HG02763 (cell line): ENCODE measurements around the gene KCNK3.
"Not testable (repeated sequence)": the region's sequence is repeated elsewhere in the genome, so short reads cannot be mapped to it uniquely, and the experiment has no call there.

Experiments used
- ATAC-seq: cut with Tn5 transposase; IDR thresholded peaks from one replicate; pipeline ENCODE4 v1.9.1; 2021; ENCODE audit warnings: mild to moderate bottlenecking, moderate library complexity; ENCODE audit not compliant: unreplicated experiment

KCNK3 gene

DNA sequence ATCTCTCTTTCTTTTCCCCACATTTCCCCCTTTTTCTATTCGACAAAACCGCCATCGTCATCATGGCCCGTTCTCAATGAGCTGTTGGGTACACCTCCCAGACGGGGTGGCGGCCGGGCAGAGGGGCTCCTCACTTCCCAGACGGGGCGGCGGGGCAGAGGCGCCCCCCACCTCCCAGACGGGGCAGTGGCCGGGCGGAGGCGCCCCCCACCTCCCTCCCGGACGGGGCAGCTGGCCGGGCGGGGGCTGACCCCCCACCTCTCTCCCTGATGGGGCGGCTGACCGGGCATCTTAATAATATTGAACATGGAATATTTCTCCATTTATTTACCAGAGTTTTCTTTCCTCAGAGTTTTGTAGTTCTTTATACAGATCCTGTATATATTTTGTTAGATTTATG is 27.2 kb upstream of the KCNK3 start:
- ATAC-seq: not testable (repeated sequence)

DNA sequence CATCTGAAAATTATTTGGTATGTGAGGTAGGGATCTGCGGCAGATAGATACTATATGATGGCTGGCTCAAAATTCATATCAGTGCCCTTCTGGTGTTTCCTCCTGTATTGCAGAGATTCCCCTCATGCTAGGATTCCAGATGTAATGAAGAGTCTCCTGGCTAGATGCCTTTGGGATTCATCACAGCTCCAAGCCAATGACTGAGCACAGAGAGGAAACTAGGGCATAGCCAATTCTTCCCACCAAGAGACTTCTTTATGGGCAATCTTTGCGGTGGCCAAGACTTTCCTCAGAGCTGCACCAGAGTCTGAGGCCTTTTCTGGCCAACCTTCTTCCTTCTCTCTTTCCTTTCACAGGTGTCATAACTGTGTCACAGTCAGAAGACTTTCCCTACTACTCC is 25.9 kb upstream of the KCNK3 start:
- ATAC-seq: no peak

DNA sequence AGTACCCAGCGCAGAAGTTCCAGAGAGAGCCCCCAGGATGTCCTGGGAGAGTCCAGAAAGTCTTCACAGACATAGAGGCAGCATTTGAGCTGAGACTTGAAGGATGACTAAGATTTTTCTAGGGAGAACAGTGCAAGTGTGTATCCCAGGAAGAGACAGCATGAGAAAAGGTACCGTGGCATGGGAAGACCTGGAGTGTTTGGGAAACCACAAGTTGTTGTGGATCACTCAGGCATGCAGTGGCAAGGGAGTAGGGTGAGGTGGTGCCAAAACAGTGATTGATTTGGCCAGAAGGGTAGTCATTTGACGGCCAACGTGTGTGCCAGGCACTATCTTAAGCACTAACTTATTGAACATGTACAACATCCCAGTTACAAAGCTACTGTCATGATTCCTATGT is 24.5 kb upstream of the KCNK3 start:
- ATAC-seq: no peak

DNA sequence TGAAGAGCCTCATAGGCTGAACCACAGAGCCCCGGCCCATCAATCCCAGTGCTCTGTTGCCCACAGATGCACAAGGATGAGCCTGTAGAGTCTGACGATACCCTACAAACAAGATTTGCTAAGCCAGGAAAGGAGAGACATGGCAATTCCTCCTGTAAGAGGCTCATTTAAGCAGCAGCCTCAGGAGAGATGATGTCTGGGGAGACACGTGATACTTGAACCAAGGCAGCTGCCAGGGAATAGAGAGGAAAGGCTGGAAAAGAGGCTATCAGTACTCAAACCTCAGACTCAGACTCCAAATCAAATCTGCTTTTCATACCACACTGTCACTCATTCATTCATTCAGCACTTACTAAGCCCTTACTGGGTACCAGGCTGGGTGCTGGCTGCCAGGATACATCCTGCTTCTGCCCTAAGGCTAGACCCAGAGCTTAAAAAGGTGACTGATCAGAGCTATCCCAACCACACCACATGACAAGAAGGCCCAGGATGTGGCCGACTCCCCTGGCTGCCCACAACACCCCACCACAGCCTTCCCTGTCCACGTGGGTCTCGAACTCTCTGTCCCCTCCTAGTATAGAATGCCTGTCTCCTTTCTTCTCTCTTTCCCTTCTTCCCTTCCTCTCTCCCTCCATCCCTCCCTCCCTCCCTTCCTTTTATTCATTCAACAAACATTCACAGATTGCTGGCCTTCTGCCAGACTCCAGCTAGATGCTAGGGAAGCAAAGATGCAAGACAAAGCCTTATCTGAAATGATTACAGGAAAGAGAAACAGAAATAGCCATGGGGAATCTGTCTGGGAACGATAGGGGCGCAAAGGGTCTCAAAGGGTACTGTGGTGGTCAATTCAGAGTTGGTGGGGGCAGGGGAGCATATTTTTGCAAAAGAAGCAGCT is 23.4 kb upstream of the KCNK3 start:
- ATAC-seq: no peak

DNA sequence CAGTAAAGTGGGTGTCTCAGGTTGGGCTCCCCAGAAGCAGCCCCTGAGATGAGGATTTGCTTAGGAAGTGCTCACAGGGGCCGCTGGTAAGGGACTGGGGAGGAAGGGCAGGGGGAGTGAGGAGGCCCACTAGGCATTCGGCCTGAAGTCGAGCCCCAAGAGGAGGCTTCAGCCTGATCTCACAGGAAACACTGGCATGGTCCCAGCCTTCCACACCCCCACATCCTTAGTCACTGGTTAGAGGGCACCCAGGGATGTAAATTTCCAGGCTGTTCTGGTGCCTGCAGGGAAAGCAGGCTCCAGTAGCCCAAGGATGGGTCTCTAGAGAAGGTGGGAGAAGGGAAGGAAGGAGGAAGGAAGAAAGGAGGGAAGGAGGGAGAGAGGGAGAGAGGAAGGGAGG is 22.4 kb upstream of the KCNK3 start:
- no peak for ATAC-seq

DNA sequence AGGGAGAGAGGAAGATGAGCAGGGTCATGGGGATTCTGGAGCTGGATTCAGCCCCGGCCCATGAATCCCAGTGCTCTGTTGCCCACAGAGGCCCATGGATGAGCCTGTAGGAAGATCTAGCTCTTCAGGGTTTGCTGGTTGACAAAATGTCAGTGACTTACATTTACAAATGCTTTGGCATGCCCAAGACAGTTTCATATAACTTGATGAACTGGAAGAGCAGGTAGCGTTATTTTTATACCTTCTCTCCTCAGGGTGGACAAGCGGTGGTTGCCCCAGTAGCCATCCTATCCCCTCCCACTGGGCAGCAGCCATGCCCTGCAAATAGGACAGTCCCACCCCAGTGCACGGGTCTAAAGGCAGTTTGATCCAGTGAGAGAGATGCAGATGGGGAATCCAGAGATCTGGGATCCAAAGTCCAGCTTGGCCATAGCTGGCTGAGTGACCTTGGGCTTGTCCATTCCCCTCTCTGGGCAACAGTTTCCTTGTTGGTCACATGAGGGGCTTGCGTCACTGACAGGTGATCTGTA is 21.5 kb upstream of the KCNK3 start:
- ATAC-seq: no peak

DNA sequence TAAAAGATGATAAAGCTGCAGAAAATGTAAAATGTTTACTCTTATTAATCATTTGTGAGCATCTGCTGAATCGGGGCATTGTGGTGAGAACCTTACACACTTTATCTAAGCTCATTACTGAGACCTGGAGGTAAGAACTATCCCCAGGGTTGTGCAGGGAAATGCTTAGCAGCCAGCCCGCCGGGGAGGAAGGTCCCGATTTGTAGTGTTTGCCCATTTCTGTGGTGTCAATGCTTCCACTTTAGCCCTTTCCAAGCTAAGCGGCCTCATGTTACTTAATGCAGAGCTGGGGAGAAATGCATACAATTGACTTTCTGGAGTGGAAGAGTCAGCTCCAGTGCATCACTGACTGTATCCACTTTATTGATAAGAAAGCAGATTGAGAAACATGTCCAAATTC is 20.8 kb upstream of the KCNK3 start:
- ATAC-seq: no peak

DNA sequence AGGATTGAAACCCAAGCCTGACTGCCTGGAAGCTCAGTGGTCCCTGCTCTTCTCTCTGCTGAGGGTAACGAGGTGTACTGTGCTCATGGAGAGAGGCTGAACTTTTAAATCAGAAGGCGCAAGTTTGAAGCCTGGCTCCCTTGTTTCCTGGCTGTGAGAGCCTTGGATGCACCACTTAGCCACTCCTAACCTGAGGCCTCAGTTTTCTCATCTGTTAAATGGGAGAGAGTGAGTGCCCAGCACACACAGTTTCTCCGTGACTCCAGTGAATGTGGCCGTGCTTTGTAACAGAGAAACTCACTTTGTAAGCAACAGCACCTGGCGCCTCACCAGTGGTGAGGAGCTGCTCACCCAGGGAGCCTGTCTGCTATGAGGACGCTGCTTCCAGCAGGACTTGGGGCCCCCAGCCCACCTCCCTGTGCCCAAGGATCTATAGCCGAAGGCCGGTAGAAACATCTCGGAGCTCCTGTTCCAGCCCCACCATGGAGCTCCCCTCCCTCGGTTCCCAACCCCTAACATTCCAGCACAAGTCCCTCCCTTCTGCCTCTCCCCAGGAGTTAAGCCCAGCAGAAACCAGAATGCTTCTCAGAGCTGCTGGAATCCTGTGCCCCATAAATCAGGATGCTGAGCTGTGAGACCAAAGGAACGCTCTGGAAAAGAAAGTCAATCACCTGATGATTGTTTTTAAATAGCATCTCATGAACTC is 20.3 kb upstream of the KCNK3 start:
- ATAC-seq: no peak

DNA sequence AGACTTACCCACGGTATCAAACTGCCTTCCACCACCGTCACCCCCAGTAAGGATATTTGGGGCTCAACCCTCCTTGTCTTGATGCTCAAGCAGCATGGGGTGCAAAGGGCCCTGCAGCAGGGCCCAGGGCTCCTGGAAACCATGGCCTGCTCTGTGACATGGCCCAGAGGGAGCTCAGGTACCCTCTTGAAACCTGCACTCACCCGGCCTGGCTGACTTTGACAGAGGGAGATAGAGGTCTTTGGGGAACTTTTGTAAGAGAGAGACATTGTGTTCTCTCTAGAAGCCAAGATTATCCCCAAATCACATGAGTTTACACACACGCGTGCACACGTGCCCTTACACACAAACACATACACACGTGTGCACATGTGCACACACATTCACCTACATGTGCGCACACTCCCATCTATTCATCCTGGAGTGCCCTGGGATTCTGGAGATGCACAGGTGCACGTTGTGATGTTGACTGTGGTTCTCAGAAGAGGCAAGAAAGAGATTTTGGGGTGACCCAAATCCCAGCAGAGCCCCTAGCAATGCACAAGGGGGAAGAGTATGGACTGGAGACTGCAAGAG is 19.6 kb upstream of the KCNK3 start:
- ATAC-seq: no peak

DNA sequence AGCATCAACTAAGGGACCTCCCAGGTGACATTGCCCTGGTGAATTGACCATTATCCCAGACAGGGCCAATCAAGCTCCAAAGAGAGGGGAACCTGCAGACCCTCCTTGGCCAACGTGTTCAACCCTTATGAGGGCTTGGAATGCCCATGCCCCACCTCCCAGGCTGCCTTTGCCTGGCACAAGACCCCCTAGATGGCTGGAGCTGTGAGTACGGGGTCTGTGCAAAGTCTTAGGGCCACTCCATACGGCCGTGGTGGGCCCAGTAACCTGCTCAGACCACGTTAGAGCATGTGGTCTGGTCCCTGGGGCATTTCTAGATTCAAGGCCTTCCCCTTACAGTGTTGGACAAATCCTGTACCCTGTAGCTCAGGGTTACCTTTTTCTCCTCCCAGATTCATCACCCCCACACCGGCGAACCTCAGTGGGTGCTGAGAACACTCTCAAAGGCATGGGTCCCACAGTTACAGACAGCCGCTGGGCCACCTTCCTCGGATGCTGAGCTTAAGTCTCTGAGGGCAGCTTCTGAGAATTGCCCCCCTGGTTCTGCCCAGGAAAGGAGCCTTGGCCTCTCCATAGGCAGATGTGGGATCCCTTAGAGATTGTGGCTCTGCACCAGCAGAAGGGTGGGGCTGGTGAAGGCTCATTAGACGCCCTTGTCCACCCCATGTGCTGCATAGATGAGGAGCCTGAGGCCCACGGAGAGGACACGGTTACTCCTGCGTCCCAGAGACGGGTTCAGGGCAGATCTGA is 18.3 kb upstream of the KCNK3 start:
- ATAC-seq: no peak

DNA sequence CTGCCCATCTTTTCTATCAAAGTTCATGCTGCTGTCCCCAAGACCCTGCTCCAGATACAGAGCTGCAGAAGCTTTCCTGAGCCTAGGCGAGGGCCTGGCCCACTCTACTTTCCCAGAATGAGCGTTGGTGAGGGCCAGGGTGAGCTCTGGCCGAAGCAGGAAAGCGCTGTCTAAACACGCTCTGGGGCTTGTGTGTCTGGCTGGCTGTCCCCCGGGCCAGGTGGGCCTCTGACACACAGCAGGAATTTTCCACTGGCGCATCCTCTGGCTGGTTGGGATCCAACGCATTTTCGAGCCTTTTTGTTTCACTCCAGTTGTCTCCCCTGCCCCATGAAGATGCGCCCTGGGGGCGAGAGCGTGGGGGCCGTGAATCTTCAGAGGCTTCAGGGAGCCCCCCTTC is 17.8 kb upstream of the KCNK3 start:
- no peak for ATAC-seq

DNA sequence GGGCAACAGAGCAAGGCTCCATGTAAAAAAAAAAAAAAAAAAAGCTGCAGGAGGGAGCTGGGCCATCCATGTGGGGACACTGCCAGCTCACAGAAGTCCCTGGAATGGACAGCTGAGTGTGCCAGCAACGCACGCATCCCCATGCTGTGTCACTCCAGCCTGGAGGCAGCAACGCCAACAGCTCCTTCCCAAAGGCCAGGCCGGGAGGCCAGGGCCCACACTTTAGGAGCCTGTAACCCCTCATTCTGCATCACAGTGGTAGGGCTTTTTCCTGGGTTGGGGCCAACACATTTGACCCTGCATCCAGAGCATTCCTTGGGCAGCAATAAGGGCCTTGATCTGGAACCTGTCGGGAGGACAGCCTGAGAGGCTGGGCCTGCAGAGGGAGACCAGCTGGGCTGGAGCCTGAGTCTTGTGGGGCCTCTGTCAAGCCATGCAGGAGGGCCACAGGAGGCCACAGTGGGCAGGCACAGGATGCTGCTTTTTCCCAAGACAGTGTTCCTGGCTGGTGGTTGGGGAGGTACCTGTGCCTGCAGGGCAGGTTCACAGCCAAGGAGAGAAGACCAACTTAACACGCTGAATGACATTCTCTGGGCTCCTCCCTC is 16.8 kb upstream of the KCNK3 start:
- no peak for ATAC-seq

DNA sequence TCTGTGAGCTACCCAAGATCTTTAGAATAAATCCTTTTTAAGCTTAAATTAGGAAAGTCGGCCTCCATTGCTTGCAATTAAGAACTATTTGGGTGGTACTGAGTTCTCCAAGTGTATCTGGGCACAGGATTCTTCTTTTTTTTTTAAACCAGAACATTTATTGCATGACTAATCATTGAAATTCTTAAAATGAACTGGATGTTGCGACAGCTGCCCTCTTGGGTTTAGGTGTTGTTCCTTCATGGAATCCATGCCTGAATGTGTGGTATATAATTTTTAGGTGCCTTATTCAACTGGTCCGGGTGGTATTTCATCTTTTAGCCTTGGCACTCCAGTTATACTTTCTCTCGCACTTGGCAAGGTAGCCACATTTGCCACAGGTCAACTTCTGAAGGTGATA is 14.5 kb upstream of the KCNK3 start:
- ATAC-seq: no peak

DNA sequence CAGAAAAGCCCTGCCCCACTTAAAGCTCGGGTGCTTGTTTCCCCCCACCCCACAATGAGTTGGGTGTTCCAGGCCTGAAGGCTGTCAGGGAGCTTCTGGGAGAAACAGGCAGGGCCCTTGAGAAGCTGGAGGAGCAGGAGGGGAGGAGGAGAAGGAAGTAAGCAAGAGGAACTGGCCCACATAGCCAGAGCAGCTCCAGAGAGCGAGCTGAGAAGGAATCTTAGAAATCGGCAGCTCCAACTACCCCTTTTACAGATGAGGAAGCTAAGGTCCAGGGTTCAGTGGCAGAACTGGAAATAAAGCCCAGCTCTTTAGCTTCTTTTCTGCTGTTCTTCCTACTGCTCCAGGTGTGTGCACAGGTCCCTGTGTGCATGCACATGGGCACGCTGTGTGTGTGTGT is 12.7 kb upstream of the KCNK3 start:
- ATAC-seq: no peak

DNA sequence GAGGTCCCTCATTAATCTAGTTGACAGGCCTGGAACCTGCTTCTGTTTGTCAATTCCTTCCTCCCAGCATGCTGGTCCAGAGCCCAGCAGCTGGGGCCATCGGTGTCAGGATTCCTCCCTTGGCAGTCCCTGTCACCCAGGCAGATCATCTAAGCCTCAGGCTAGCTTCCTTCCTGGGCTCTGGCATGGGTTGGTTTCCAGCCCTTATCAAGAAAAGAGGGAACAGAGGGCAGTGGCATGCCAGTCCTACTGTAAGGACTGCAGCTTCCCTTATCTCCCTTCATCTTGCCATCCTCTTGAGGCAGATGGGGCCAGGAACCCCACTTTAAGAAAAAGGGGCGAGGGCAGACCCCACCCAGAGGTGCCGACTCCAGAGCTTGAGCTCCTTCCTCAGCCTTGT is 10.9 kb upstream of the KCNK3 start:
- no peak for ATAC-seq

DNA sequence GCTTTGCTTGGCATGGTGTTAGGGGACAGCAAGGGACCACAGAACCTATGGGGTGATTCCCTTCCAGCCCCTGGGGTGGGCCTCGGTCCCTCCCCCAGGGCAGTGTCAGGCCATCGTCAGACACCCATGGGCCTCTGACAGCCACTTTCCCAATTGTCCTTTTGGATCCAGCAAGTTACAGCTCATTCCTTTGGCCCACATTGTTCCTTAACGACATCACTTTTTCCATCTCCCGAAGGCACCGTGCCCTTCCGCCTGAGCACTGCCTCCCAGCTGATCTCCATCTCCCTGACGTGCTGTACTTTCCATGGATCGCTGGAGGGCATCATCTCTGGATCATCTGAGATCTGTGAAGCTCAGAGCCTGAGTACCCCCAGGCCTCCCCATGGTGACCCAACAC is 10.4 kb upstream of the KCNK3 start:
- no peak for ATAC-seq

DNA sequence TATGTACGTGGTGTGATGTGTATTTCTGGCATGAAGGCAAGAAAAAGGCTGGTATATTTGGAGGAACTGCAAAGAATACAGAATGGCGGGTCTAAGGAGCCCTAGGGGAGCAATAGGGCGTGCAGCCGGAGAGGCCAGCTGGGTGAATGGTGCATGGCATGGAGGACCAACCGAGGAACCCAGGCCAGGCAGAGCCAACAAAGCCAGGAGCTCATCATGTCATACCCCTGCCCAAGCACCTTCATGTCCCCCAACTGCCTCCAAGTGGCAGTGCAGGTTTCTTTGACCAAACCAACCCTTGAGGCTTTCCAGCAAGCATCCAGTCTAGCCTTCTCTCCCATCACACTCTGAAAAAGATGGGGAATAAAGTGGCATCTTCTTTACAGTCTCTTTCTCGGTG is 8.9 kb upstream of the KCNK3 start:
- no peak for ATAC-seq

DNA sequence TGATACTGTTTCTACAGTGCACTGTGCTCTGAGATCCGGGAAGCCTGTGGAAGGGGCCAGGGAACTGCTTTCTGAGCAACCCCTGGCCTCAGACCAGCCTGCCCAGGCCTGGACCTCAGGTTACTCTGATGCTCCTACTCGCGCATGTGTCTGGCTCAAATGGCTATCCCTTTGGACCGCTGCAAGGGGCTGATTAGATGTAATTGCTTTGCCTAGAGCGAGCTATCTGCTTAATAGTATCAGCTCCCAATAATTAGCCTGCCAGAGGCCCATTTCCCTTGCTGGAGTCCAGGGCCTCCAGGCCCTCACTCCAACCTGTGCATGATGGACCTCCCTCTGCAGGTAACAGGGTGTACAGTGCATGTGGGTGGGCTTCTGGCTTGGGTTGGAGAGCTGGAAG is 7.2 kb upstream of the KCNK3 start:
- no peak for ATAC-seq

DNA sequence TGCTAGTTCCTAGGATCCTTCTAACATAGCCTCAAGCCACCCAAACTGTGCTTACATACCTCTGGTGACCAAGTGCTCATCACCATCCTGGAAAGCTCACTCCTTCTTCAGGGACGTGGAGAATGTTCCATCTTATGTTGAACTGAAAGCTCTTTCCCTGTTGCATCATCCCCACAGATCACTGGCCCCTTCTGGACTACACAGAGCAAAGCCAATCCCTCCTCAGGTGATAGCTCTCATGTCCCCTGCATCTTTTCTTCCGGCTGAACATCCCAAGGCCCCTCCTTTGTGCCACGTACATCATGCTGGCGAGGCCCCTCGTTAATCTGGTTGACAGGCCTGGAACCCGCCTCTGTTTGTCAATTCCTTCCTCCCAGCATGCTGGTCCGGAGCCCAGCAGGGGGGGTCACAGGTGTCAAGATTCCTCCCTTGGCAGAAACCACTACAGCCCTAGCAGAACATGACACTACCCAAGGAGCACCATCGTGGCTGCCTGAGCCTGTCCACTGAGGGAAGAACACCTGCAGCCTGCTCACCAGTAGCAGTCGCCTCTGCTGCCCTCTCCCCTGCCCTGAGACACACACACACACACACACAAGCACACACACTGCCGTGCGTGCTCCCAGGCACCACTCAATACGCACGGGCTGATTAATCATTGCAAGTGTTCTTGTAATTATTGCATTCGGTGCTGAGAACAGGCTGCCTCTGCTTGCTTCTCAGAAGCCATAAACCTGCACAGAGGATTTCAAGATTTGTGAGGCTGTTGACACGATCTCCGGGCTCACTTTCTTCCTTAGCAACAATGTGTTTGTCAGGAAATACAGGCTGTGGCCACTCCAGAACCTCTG is 6.3 kb upstream of the KCNK3 start:
- ATAC-seq: no peak

DNA sequence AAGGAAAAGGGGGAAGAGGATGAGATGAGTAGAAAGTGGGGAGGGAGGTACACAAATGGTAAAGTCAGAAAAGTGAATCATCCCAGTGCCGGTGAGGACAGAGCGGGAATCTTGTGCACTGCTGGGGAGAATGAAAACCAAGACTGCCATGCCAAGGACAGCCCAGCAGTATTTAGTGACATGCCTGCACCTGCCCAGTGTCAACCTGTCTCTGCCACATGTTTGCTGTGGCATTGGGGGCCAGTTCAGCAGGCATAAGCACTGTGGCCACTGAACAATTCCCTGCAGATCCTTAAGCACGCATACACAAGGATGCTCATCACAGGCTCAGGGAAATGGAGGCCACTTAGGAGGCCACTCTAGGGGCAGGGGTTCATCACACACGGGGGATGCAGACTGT is 5.2 kb upstream of the KCNK3 start:
- ATAC-seq: no peak
